GM12865 (cell line): ENCODE results near the gene STK39.
A peak's percentile ranks its signal among the peaks of the same experiment; 100 is the strongest.
"Not testable (repeated sequence)": the region's sequence is repeated elsewhere in the genome, so short reads cannot be mapped to it uniquely, and the experiment has no call there.

Source experiments
- DNase-seq: peaks from one replicate; pipeline ENCODE4 v3.0.0; 2010; ENCODE audit warnings: low read depth
- H3K4me3 ChIP-seq: 2 replicates; pipeline ENCODE4 v1.5.1; 2011; ENCODE audit warnings: mild to moderate bottlenecking, low read depth, low read length, control low read depth
- CTCF ChIP-seq: IDR thresholded peaks from 2 replicates; pipeline ENCODE4 v1.5.1; 2011; ENCODE audit warnings: low read length, control low read depth, low read depth, inconsistent platforms; ENCODE audit not compliant: insufficient read depth; ENCODE audit errors: missing control alignments

The STK39 gene

DNA sequence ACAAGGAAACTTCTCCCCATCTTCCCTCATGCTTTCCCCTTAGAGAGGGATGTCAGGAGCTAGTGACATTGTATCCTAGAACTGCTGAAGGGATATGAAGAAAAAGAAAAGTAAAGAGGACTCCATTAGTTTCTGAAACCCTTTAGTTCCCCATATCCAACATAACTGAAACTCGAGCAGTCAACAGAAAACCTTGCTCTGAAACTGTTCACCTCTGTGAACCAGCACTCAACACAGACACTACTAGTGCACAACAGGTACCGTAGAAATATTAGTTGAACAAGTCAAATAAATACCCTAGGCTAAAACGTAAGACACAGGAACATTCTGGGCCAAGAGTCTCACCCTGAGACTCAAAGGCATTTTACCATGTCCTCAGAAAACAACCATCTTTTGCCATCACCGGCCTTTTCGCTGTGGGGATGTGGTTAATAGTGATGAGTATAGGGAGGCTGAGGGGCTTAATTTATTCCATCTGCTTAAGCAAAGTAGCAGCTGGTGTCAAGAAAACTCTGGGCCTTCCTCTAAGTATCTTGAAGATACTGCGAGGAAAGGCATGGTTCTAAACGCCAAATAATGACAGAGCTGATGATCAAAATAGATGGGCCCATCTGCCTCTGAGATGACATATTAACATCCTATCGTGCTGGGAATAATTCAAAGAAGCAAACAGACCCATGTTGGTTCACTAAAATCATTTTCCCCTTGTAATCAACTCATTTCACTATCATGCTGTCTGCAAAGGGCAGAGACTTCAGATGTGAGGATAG lies 156.8 kb downstream of the STK39 start:
- DNase-seq, result peak; percentile 46
- no peak for TF ChIP-seq CTCF

GRCh38 chr2:168089200-168089599 lies 158.2 kb downstream of the STK39 start:
- peak; percentile 7 for DNase-seq
- no peak overlapping the region for H3K4me3 ChIP-seq
- no peak for TF ChIP-seq CTCF

More for the DNA sequence above, 156.8 kb downstream of the STK39 start:
- no peak overlapping the region for H3K4me3 ChIP-seq

GRCh38 chr2:168087401-168087800 lies 160.0 kb downstream of the STK39 start:
- H3K4me3 ChIP-seq, result no peak overlapping the region
- no peak for TF ChIP-seq CTCF
- DNase-seq, result no peak

GRCh38 chr2:168086851-168087250 lies 160.5 kb downstream of the STK39 start:
- no peak for TF ChIP-seq CTCF
- DNase-seq, result no peak
- H3K4me3 ChIP-seq, result no peak overlapping the region

- no peak for TF ChIP-seq CTCF
- H3K4me3 ChIP-seq, result no peak overlapping the region
- DNase-seq, result no peak
Measured at GRCh38 chr2:168085801-168086361, 161.5 kb downstream of the STK39 start.

DNA sequence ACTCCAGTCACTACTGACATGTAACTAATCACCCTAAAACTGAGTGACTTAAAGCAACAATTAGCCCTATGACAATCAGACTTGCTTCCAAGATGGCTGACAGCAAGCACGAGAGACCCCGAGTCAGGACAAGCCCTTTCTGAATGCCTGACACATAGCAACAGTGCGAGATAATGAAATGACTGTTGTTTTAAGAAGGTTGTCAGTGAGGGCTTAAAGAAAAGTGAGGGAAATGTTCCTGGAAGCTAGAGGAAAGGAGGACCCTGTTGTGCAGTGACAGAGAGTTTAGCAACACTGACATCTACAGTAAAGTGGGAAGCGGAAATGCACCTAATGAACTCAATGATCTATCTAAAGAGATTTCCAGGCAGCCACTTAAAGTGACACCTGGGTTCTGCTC lies 163.1 kb downstream of the STK39 start:
- DNase-seq, result no peak
- TF ChIP-seq CTCF, result no peak
- no peak overlapping the region for H3K4me3 ChIP-seq

DNA sequence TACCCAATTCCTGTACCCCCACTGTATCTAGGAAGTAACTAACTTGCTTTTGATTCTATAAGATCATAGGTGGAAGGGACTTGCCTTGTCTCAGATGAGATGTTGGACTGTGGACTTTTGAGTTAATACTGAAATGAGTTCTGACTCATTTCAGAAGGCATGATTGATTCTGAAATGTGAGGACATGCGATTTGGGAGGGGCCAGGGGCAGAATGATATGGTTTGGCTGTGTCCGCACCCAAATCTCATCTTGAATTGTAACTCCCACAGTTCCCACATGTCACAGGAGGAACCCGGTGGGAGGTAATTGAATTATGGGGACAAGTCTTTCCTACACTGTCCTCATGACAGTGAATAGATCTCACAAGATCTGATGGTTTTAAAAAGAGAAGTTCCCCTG lies 165.9 kb downstream of the STK39 start:
- DNase-seq, H3K4me3 ChIP-seq: not testable (repeated sequence)
